K562 (cell line): Measurements from ENCODE around the gene HK1. TPM values are rescaled to one million over a fixed set of nuclear protein-coding genes. Genes with fewer than 3 reads are reported as not detected.

Experiments used
- CHCHD3 ChIP-seq: fragments of 250-450 bp; sonication (Bioruptor Pico); IDR thresholded peaks from 2 replicates; pipeline ENCODE4 v2.1.2; 2022; ENCODE audit warnings: mild to moderate bottlenecking
- CREB1 ChIP-seq, 2 experiments: sonication (generic) in 1 of 2; formaldehyde crosslinking in 1 of 2; IDR thresholded peaks; 2 replicates each; pipeline versions ENCODE4 v1.6.1 to v1.8.0; 2012 to 2022; ENCODE audit warnings: inconsistent platforms in 1 of 2, mild to moderate bottlenecking in 1 of 2, missing genetic modification reagents in 1 of 2, moderate library complexity in 1 of 2
- CREB3L1 ChIP-seq: fragments of 450-650 bp; IDR thresholded peaks from 2 replicates; pipeline ENCODE4 v1.6.1; 2014; ENCODE audit warnings: low read depth, mild to moderate bottlenecking, moderate library complexity, borderline replicate concordance
- CXXC5 ChIP-seq: fragments of 250-450 bp; sonication (Bioruptor Pico); IDR thresholded peaks from 2 replicates; pipeline ENCODE4 v1.8.0; 2022; ENCODE audit warnings: inconsistent platforms, mild to moderate bottlenecking, moderate library complexity
- DIDO1 ChIP-seq: fragments of 450-650 bp; IDR thresholded peaks from 2 replicates; pipeline ENCODE4 v1.6.1; 2016; ENCODE audit warnings: low read depth, missing biosample characterization, missing genetic modification characterization
- E2F3 ChIP-seq: fragments of 250-450 bp; sonication (Bioruptor Pico); IDR thresholded peaks from 2 replicates; pipeline ENCODE4 v1.4.0; 2020; ENCODE audit warnings: mild to moderate bottlenecking
- HDAC1 ChIP-seq, 2 experiments: fragments of 450-650 bp; IDR thresholded peaks; 2 replicates each; pipeline ENCODE4 v1.6.1; 2016 to 2017; ENCODE audit warnings: inconsistent platforms in 1 of 2, mild to moderate bottlenecking in 1 of 2, moderate library complexity in 1 of 2
- ILK ChIP-seq: fragments of 450-650 bp; IDR thresholded peaks from 2 replicates; pipeline ENCODE4 v1.6.1; 2016; ENCODE audit warnings: missing genetic modification characterization, low read depth, mild to moderate bottlenecking, missing compliant biosample characterization, moderate library complexity, borderline replicate concordance
- KLF16 ChIP-seq: IDR thresholded peaks from 2 replicates; pipeline ENCODE4 v1.6.1; 2016; ENCODE audit warnings: antibody characterized with exemption
- L3MBTL2 ChIP-seq: fragments of 450-650 bp; IDR thresholded peaks from 2 replicates; pipeline ENCODE4 v1.6.1; 2016; ENCODE audit warnings: mild to moderate bottlenecking, moderate library complexity
- MTA3 ChIP-seq: fragments of 450-650 bp; formaldehyde crosslinking; IDR thresholded peaks from 2 replicates; pipeline ENCODE4 v1.6.1; 2017; ENCODE audit warnings: mild to moderate bottlenecking, borderline replicate concordance
- NFE2L1 ChIP-seq: fragments of 450-650 bp; IDR thresholded peaks from 2 replicates; pipeline ENCODE4 v1.6.1; 2016; ENCODE audit warnings: missing genetic modification characterization, low read depth, mild to moderate bottlenecking, missing compliant biosample characterization, moderate library complexity, borderline replicate concordance
- NFIC ChIP-seq: fragments of 450-650 bp; IDR thresholded peaks from 2 replicates; pipeline ENCODE4 v1.6.1; 2017; ENCODE audit warnings: mild to moderate bottlenecking, inconsistent platforms
- PYGO2 ChIP-seq: fragments of 450-650 bp; IDR thresholded peaks from 2 replicates; pipeline ENCODE4 v1.6.1; 2016; ENCODE audit warnings: mild to moderate bottlenecking, missing genetic modification characterization, moderate library complexity, missing compliant biosample characterization
- SAFB2 ChIP-seq: fragments of 200-400 bp; formaldehyde crosslinking; IDR thresholded peaks from 2 replicates; pipeline ENCODE4 v1.6.1; 2018; ENCODE audit warnings: borderline replicate concordance, low read length, low read depth, moderate library complexity; ENCODE audit not compliant: severe bottlenecking
- SLC30A9 ChIP-seq: fragments of 250-450 bp; sonication (Bioruptor Pico); IDR thresholded peaks from 2 replicates; pipeline ENCODE4 v1.8.0; 2022; ENCODE audit warnings: mild to moderate bottlenecking, moderate library complexity
- SMAD4 ChIP-seq: fragments of 250-450 bp; sonication (Bioruptor Pico); conservative IDR thresholded peaks from 2 replicates; pipeline ENCODE4 v1.8.0; 2021; ENCODE audit warnings: inconsistent platforms, mild to moderate bottlenecking, moderate library complexity
- STAG1 ChIP-seq: sonication (generic); formaldehyde crosslinking; IDR thresholded peaks from 2 replicates; pipeline ENCODE4 v1.5.0; 2020; ENCODE audit warnings: missing genetic modification reagents, borderline replicate concordance
- TFAM ChIP-seq: fragments of 250-450 bp; sonication (Bioruptor Pico); conservative IDR thresholded peaks from 2 replicates; pipeline ENCODE4 v1.5.0; 2021; ENCODE audit warnings: mild to moderate bottlenecking, moderate library complexity
- TSC22D4 ChIP-seq: fragments of 450-650 bp; IDR thresholded peaks from 2 replicates; pipeline ENCODE4 v1.6.1; 2016; ENCODE audit warnings: missing genetic modification characterization, missing biosample characterization, control low read depth
- YY1 ChIP-seq, 3 experiments: IDR thresholded peaks; 2 replicates each; pipeline ENCODE4 v1.6.1; 2011; ENCODE audit warnings: low read length in 2 of 3, mild to moderate bottlenecking in 2 of 3, moderate library complexity in 2 of 3, borderline replicate concordance in 1 of 3, control low read depth in 1 of 3, low read depth in 1 of 3; ENCODE audit not compliant: insufficient read depth in 3 of 3, insufficient replicate concordance in 2 of 3, control insufficient read depth in 1 of 3, insufficient read length in 1 of 3; ENCODE audit errors: extremely low read depth in 1 of 3
- ZNF165 ChIP-seq: fragments of 250-450 bp; sonication (Bioruptor Pico); IDR thresholded peaks from 2 replicates; pipeline ENCODE4 v1.4.0; 2020; ENCODE audit warnings: borderline replicate concordance
- ZNF212 ChIP-seq: fragments of 450-650 bp; formaldehyde crosslinking; IDR thresholded peaks from 2 replicates; pipeline ENCODE4 v1.4.0; 2020; ENCODE audit warnings: mild to moderate bottlenecking
- ZNF311 ChIP-seq: fragments of 250-450 bp; sonication (Bioruptor Pico); IDR thresholded peaks from 2 replicates; pipeline ENCODE4 v1.4.0; 2020; ENCODE audit warnings: mild to moderate bottlenecking, moderate library complexity
- ZNF354B ChIP-seq: fragments of 250-450 bp; sonication (Bioruptor Pico); IDR thresholded peaks from 2 replicates; pipeline ENCODE4 v1.4.0; 2020
- ZNF431 ChIP-seq: sonication (generic); formaldehyde crosslinking; IDR thresholded peaks from 2 replicates; pipeline ENCODE4 v1.8.0; 2022; ENCODE audit warnings: mild to moderate bottlenecking, missing genetic modification reagents
- ZNF589 ChIP-seq: fragments of 200-800 bp; sonication (Bioruptor generic); IDR thresholded peaks from 2 replicates; pipeline ENCODE4 v1.6.1; 2016; ENCODE audit warnings: low read depth, missing genetic modification characterization, missing compliant biosample characterization
- polyA plus RNA-seq, 8 experiments: library from polyadenylated mRNA; depleted of rRNA in 4 of 8; stranded (reverse) in 5 of 8; unstranded in 3 of 8; fragments of >200 nt; fragmentation: Nextera tagmentation in 2 of 8; fragmentation: Illumina TruSeq in 1 of 8; extraction: Ambion mirVana in 2 of 8; extraction: Trizol in 1 of 8; gene quantifications; 2 replicates each; pipeline versions ENCODE4 v1.2.1 to v1.2.3, GENCODE V29; 2011 to 2014; ENCODE audit warnings: inconsistent platforms in 1 of 8, missing spikeins in 1 of 8
- total RNA-seq, 7 experiments: library from RNA; depleted of rRNA in 6 of 7; stranded (reverse); fragments of >200 nt in 6 of 7; fragmentation: Illumina TruSeq in 2 of 7; extraction: Trizol in 2 of 7; gene quantifications; 2 replicates each; pipeline versions ENCODE4 v1.2.1 to v1.2.3, GENCODE V29; 2011 to 2021; ENCODE audit warnings: low replicate concordance in 1 of 7
- TF ChIP-seq, protein P1 (sequence below), 2 experiments: fragments of 450-650 bp; conservative IDR thresholded peaks; 2 replicates each; pipeline ENCODE4 v1.6.1; 2017; ENCODE audit warnings: mild to moderate bottlenecking in 2 of 2, moderate library complexity in 2 of 2

HK1 gene
- total and polyA plus RNA-seq, 9 of the 15 experiments (the other 6 are each of a cell fraction or from before 2014, with no cell fraction given): 29.2 to 444 (median 193) TPM

- TF ChIP-seq SAFB2 (no peak), CHCHD3 (CRISPR knock-in tag) (no peak), L3MBTL2 (no peak), E2F3 (0 out of 2 replicates have a peak, but pooled peaks have one; percentile 52), CREB3L1 (no peak), ZNF354B (CRISPR knock-in tag) (peak; percentile 74; the same call in 1 of the 2 replicates), SMAD4 (CRISPR knock-in tag) (peak; percentile 91), STAG1 (CRISPR knock-in tag) (no peak), KLF16 (no peak), ZNF212 (CRISPR knock-in tag) (no peak), CREB1 (IDR thresholded peaks at IDR 0.05) (no peak), CREB1 (CRISPR knock-in tag; IDR thresholded peaks at IDR 0.05) (no peak), YY1 (IDR thresholded peaks at IDR 0.05; ENCODE audit: borderline replicate concordance in 1 of 3, control insufficient read depth in 1 of 3, extremely low read depth in 1 of 3, insufficient read depth in 3 of 3, insufficient read length in 1 of 3, insufficient replicate concordance in 2 of 3, low read depth in 1 of 3, low read length in 2 of 3) (peak in 1 of 3 experiments; percentile 16), TSC22D4 (tag) (no peak), SLC30A9 (no peak), TFAM (CRISPR knock-in tag) (no peak), ZNF311 (CRISPR knock-in tag) (peak; percentile 78), ZNF431 (CRISPR knock-in tag) (no peak), ZNF165 (CRISPR knock-in tag) (peak; percentile 64; the same call in 1 of the 2 replicates), ILK (tag) (0 out of 2 replicates have a peak, but pooled peaks have one; percentile 47), NFIC (no peak), DIDO1 (tag) (peak; percentile 66; the same call in 1 of the 2 replicates), HDAC1 (IDR thresholded peaks at IDR 0.05) (no peak), MTA3 (no peak), NFE2L1 (0 out of 2 replicates have a peak, but pooled peaks have one; percentile 25), CXXC5 (peak; percentile 69), ZNF589 (CRISPR knock-in tag) (peak; percentile 67; the same call in 1 of the 2 replicates), PYGO2 (tag) (peak; percentile 89)
- TF ChIP-seq, protein P1, sequence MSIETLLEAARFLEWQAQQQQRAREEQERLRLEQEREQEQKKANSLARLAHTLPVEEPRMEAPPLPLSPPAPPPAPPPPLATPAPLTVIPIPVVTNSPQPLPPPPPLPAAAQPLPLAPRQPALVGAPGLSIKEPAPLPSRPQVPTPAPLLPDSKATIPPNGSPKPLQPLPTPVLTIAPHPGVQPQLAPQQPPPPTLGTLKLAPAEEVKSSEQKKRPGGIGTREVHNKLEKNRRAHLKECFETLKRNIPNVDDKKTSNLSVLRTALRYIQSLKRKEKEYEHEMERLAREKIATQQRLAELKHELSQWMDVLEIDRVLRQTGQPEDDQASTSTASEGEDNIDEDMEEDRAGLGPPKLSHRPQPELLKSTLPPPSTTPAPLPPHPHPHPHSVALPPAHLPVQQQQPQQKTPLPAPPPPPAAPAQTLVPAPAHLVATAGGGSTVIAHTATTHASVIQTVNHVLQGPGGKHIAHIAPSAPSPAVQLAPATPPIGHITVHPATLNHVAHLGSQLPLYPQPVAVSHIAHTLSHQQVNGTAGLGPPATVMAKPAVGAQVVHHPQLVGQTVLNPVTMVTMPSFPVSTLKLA (conservative IDR thresholded peaks at IDR 0.05): no peak
Measured at GRCh38 chr10:69410487-69410886, 132.2 kb downstream of the HK1 start (continued).
